Measurements from ENCODE around the gene TCTN1.
"Not testable (repeated sequence)": the region's sequence is repeated elsewhere in the genome, so short reads cannot be mapped to it uniquely, and the experiment has no call there.

Gene TCTN1

DNA sequence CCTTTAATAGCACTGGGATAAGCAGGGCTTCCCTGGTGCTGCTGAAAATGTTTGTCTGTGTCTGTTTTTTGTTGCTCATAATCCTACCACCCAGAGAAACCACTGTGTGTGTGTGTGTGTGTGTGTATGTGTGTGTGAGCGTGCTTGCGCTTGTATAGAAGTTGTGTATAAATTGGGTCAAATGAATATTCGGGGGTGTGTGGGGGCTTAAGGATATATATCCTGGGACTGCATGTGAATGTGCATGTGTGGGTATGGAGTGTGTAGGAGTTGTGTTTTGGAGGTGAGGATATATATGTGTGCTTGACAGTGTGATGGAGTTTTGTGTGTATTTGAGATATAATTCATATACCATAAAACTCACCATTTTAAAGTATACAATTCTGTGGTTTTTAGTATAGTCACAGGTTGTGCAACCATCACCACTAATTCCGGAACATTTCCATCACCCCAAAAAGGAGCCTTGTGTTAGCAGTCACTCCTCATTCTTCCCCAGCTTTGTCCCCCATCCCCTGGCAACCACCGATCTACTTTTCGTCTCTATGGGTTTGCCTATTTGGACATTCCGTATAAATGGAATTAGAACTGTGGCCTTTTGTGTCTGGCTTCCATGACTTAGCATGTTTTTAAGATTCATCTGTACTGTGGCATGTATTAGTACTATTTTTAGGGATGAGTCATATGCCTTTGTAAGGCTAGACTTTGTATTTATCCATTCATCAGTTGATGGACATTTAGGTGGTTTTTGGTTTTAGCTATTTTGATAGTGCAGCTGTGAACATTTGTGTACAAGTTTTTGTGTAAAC, 25.6 kb downstream of the TCTN1 start:
- DNase-seq: no peak

DNA sequence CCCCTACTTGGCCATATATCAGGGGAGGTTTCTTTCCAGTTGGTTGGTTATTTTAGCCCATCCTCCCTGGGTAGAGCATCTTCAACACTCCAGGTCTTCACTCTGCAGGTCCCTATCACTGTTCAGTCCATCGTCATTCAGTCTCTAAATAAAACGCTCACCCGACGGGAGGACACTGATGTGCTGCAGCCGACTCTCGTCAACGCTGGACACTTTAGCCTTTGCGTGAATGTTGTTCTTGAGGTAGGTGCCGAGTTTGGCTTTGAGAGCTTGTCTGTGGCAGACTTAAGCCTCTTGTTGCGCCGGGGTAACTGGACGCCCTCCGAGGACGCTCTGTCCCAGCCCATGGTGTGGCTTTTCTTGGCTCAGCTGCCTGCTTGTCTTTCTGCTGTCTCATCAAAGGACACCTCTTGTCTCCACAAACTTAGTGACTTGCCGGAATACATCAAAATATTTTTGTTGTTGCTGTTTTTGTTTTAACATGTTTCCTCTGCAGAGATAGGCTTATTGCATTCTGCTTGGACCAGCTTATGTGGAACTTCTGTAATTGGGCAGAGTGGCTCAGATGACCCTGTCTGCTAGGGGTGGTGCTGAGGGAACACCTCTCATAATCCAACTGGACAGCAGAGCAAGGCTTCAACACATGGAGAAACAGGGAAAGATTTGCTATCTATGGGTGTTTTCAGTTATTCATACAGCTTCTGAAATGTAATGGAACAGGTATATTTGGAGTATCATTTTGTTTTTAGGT, 26.5 kb downstream of the TCTN1 start:
- DNase-seq: no peak

DNA sequence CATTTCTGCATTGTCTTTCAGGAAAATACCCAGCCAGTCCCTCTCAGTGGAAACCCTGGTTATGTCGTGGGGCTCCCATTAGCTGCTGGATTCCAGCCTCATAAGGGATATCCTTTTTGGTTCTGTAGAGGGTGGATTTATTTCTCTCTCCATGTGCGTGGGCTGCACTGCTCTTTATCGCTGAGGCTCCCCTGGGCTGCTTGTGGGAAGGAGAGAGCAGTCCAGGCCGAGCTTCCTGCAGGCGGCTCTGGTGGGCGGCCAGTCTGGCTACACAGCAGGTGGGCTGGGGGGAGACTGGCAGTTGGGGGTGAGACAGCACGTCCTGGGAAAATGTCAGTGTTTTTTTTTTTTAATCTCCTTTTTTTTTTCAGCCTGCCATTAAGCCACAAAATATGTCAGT, 27.6 kb downstream of the TCTN1 start:
- no peak for DNase-seq

- DNase-seq: no peak
Observed at GRCh38 chr12:110647631-110648040, 33.7 kb downstream of the TCTN1 start.

DNA sequence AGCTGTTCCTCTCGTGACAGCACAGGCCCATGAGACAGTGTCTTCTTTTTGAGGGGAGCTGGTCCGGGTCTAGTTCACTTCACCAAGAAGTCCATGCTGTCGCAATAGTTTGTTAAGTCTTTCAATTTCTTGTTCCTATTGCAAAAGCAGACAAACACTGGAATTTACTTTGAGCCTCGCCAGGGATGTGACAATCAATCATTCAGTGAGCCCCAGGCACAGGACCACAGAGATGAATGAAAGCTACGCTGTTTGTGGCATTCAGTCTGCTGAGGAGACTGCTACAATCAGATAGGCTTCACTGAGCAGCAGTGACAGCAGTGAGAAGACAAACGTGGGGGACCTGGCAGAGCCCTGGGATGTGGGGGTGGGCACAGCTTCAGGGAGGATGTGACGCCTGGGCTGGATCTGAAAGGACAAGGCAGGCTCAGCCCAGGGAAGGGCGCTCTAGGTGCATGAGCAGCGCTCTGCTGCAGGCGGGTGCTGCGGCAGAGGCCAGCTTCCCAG, 35.5 kb downstream of the TCTN1 start:
- no peak for DNase-seq

DNA sequence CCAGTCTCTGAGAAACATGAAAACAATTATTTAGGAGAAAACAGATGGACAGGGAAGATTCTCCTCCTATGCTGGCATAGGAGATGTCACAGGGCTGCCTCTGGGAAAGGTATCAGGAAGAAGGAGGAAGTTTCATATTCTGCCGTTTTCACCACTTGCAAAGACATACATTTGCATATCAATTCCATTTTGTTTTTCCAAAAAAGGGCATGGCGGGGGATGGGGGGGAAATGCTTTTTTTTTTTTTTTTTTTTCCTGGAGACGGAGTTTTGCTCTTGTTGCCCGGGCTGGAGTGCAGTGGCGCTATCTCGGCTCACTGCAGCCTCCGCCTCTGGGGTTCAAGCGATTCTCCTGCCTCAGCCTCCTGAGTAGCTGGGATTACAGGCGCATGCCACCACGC, 40.3 kb downstream of the TCTN1 start:
- DNase-seq: not testable (repeated sequence)

- DNase-seq: no peak
Observed at GRCh38 chr12:110656071-110656655, 42.2 kb downstream of the TCTN1 start.

GRCh38 chr12:110657747-110658146, 43.8 kb downstream of the TCTN1 start:
- no peak for DNase-seq

- no peak for DNase-seq
Observed at GRCh38 chr12:110658242-110658641, 44.3 kb downstream of the TCTN1 start.

DNA sequence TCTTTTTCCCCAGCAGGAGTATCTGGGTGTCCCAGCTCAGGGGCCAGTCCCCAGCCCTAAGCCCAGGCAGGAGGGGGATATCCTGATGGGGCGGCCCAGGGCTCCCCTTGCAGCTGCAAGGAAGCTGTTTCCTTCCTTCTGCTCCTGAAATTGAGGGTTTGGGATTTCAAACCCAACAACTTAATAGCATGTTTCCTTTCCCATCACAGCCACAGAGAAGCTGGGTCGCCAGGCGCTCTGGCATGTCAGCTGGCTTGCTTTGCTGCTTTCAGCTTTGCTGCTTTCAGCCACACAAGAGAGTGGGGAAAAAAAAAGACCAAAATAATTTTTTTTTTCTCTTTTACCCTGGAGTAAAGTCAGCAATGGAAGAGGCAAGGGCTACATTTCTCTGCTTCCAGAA, 44.9 kb downstream of the TCTN1 start:
- DNase-seq: no peak

DNA sequence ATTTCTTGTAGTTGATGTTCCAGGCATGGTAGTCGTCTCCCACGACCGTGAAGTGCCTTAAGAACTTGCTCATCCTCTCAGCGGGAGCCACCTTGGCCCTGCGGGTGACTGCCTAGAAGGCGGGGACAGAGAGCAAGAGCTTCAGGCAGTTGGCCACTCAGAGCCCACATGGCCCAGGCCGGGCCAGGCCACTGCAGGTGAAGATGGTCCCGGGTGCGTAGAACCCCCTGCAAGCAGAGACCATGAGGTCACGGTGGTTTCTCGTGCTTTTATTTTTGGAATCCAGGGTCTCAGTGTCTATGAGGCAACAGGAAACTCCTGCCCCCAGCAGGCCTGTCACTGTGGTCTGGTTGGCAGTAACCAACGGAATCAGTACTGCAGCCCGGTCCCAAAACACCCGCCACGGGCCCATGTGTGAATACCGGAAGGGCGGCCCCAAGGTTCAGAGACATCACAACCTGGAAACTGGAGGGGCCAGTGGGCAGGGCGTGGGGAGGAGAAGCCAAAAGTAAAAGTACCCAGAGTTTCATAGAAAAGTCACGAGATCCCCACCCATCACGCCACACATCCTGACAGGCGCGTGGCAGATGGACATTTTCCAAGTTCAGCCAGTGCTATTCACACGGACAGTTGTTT, 47.5 kb downstream of the TCTN1 start:
- DNase-seq: peak; percentile 21

GRCh38 chr12:110666892-110667291, 53.0 kb downstream of the TCTN1 start:
- no peak for DNase-seq

DNA sequence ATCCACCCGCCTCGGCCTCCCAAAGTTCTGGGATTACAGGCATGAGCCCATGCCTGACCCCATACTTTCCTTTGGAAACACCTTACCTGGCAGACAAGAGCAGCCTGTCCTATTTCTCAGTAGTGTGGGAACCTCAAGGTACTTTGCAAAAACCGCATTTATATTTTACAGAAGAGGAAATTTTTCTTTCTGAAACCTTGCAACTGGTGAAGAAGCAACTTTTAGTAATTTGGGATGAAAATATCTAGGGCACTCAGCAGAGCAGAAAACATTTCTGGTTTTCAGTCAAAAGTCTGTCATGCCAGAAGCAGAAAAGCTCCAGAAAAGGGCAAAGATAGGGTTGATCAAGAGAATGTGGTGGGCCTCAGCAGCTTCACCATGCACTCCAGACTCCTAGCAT, 53.7 kb downstream of the TCTN1 start:
- DNase-seq: no peak

DNA sequence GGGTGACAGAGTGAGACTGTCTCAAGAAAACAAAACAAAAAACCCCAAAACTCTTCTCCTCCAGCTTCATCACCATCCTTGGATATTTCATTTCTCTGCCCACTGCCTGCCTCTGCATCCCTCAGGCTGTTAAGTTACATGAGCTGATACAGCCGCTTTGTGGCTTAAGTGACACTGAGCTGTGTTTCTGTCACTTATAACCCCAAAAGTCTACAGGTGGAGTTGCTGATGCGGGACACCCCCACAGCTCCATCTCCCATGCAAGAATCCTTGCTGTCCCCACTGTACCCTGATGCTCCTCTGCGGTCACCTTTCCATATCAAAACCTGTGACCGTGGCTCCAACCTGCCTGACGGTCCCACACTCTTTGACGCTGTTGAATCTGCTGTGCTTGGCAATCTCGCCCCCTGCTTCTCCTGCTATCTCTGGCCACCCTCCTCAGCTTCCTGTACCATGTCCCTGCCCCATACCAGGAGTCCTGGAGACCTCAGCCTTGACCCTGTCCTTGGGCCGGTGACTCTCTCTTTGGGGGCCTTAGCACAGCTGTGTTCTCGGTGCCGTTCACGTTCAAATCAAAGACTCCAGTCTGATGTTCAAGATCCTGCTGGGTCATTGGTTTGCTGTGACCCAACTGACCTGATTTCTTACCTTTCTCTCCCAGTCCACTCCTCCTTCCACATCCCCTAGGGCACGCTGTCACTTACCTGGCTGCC, 54.7 kb downstream of the TCTN1 start:
- no peak for DNase-seq

DNA sequence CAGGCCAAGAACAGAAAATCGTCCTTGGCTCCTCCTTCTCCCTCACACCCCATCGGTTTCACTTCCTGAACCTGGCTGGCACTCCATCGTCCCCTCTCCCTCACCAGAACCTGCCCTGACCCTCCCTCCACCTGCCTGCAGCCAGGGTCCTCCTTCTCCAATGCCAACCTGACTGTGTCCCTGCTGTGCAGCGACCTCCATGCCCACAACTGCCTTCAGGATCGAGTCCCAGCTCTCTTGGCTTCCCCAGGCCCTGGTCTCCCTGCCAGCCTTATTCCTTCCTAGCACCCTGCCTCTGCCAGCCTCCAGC, 55.2 kb downstream of the TCTN1 start:
- no peak for DNase-seq

GRCh38 chr12:110670161-110670701, 56.3 kb downstream of the TCTN1 start:
- DNase-seq: no peak

- no peak for DNase-seq
Observed at GRCh38 chr12:110676171-110676570, 62.2 kb downstream of the TCTN1 start.

DNA sequence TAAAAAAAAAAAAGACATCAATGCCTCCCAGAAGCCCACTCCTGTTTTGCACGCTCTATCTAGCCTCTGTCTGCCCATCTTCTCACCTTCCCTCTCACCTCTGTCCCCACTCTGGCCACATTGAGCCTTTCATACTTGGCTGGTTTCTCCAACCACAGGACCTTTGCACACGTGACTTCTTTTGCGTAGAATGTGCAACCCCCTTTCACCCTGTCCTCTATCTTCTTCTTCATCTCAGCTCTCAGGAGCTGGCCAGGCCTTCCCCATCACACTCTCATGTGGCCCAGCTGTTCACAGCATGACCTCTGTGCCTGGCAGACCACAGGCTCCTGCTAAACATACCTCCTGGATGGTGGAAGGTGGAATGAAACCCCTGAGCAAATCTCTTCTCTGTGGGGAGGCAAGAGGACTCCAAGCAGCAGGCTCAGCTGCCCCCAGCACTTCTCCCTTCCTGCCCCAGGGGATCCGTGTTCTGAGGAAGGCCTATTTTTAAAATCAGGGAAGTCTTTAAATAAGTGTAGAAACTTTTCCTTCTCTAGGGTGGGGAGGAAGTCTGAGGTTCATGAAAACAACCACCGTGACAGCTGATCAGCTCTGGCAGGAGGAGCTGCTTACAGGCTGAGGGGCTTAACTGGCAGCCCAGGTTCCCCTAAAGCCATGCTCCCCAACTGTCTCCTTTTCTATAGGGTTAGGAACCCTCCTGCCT, 63.4 kb downstream of the TCTN1 start:
- no peak for DNase-seq

GRCh38 chr12:110677982-110678381, 64.1 kb downstream of the TCTN1 start:
- no peak for DNase-seq

DNA sequence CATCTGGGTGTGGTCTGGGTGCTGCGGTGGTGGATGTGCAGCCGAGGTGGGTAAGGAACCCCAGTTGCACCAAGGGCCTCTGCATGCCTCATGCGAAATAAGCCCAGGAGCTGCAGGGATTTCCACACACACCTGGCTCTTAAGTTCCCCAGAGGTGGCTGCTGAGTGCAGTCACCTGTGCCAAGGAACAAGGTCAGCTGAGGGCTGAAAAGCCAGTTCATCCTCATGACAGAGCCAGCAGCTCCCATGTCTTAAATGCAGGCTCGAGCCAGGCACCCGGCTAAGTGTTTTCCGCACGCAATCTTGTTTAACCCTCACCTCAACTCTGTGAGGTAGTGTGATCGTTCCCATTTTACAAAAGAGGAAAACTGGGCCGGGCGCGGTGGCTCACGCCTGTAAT, 65.3 kb downstream of the TCTN1 start:
- DNase-seq: no peak

DNA sequence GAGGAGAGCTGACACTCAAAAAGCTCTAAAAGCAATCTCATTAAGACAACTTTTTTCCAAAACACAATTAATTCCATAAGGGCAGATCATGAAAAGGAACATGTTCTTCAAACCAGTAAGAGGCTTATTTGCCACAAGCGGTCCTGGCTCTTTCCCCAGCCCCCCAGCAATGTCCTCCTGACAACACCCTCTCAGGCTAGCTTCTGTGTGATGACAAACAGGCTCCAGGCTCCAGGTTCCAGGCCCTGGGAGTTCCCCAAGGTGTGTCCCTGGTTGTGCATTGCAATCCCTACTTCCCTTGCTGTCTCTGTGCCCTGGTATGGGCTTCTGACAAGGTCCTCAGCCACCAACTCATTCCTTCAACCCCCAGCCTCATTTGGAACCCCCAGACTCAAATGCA, 66.1 kb downstream of the TCTN1 start:
- DNase-seq: no peak

DNA sequence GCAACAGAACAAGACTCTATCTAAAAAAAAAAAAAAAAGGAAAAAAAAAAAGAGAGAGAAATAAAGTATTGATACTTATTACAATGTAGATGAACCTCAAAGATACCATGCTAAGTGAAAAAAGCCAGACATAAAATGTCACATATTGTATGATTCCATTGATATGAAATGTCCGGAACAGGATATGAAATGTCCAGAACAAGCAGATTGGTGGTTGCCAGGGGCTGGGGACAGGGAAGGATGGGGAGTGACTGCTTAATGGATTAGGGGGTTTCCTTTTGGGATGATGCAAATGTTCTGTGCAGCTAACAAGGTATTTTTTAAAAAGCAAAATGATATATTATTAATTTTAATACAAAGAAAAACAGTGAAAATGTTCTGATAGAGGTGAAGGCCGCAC, 70.0 kb downstream of the TCTN1 start:
- no peak for DNase-seq
